ENCODE results near the gene PRPF19. TPM values are rescaled to one million over a fixed set of nuclear protein-coding genes. Genes with fewer than 3 reads are reported as not detected.

Gene PRPF19
- total and polyA plus RNA-seq, 2 donors (not counting 1 experiment from before 2014, with no cell fraction given), result 32.6 to 37.7 TPM

DNA sequence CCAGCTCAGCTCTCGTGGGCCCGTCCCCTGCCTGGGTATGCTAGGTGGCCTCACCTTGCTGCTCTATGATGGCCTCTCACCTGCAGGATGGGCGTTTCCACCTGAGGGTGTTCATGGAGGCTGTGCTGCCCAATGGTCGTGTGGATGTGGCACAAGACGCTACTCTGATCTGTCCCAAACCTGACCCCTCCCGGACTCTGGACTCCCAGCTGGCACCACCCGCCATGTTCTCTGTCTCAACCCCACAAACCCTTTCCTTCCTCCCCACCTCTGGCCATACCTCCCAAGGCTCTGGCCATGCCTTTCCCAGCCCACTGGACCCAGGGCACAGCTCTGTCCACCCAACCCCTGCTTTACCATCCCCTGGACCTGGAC is 36.9 kb downstream of the PRPF19 start:
- no peak overlapping the region for H3K4me3 ChIP-seq (replicated peaks in 1 of 4; ENCODE audit: control extremely low read depth in 1 of 4, insufficient read depth in 1 of 4, low read depth in 3 of 4, low read length in 4 of 4)
- no peaks in the 10 kb centered on the region for H3K36me3 ChIP-seq (ENCODE audit: control insufficient read depth, insufficient read depth, low read length)
- H3K27me3 ChIP-seq (ENCODE audit: control insufficient read depth, insufficient read depth, low read length), result no peaks in the 10 kb centered on the region
- H3K4me2 ChIP-seq (ENCODE audit: extremely low read depth, insufficient read depth, low read length), result no peak overlapping the region
- peaks cover 23% of the 10 kb centered on the region for H3K4me1 ChIP-seq (ENCODE audit: control insufficient read depth, extremely low read depth, insufficient read depth, low read length)
- H3K79me2 ChIP-seq (ENCODE audit: control insufficient read depth, insufficient read depth, low read length), result no peaks in the 10 kb centered on the region
- no peaks in the 10 kb centered on the region for H4K20me1 ChIP-seq (ENCODE audit: control insufficient read depth, extremely low read depth, insufficient read depth, low read length)
- no peaks in the 10 kb centered on the region for H3K9me3 ChIP-seq (ENCODE audit: control insufficient read depth, insufficient read depth, low read depth, low read length)
- no peak overlapping the region for H3K27ac ChIP-seq (ENCODE audit: insufficient read depth, low read length)
- no peak overlapping the region for H3K9ac ChIP-seq (ENCODE audit: insufficient read depth, low read length)
- no peak overlapping the region for H2AFZ ChIP-seq (ENCODE audit: low read length)
- TF ChIP-seq, protein P1, sequence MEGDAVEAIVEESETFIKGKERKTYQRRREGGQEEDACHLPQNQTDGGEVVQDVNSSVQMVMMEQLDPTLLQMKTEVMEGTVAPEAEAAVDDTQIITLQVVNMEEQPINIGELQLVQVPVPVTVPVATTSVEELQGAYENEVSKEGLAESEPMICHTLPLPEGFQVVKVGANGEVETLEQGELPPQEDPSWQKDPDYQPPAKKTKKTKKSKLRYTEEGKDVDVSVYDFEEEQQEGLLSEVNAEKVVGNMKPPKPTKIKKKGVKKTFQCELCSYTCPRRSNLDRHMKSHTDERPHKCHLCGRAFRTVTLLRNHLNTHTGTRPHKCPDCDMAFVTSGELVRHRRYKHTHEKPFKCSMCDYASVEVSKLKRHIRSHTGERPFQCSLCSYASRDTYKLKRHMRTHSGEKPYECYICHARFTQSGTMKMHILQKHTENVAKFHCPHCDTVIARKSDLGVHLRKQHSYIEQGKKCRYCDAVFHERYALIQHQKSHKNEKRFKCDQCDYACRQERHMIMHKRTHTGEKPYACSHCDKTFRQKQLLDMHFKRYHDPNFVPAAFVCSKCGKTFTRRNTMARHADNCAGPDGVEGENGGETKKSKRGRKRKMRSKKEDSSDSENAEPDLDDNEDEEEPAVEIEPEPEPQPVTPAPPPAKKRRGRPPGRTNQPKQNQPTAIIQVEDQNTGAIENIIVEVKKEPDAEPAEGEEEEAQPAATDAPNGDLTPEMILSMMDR (conservative IDR thresholded peaks at IDR 0.05 in 1 of 2, IDR thresholded peaks at IDR 0.05 in 1 of 2; ENCODE audit: low read depth in 1 of 2, low read length in 2 of 2), result no peak
- no peak for TF ChIP-seq EZH2 (IDR thresholded peaks at IDR 0.05; ENCODE audit: low read length, missing control alignments)
- no peak for DNase-seq (ENCODE audit: low read depth in 2 of 2)

DNA sequence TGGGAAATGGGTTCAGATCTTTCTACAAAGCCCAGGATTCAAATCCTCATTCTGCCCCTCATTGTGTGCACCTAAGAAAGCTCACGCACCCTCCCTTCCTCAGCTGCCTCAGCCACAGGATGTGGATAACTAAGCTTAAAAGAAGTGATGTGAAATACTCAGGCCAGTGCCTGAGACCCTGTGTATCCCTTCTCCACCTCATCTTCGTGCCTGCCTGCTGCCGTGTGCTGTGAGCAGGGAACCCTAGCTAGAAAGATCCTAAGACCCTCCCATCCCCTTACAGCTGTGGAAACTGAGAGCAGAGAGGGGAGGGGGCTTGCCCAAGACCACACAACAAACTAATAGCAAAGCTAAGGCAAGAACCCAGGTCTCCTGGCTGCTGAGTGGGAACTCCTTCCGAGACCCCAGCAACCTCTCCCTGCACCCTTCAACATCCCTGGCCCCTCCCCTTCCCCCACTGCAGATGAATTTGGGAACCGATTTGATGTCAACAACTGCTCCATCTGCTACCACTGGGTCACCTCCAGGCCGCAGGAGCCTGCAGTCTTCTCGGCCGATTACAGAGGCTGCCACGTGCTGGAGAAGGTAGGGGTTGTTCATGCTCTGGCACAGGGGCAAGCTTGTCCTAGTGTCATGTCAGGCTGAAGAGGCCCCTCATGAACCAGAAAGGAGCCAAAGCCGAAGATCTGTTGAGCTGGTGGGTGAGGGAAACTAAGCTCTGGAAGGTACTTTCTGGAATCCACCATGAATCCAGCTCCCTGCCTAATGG is 37.5 kb downstream of the PRPF19 start:
- no peaks in the 10 kb centered on the region for H4K20me1 ChIP-seq (ENCODE audit: control insufficient read depth, extremely low read depth, insufficient read depth, low read length)
- DNase-seq (ENCODE audit: low read depth in 2 of 2), result no peak
- H3K4me2 ChIP-seq (ENCODE audit: extremely low read depth, insufficient read depth, low read length), result no peak overlapping the region
- no peaks in the 10 kb centered on the region for H3K27me3 ChIP-seq (ENCODE audit: control insufficient read depth, insufficient read depth, low read length)
- H3K36me3 ChIP-seq (ENCODE audit: control insufficient read depth, insufficient read depth, low read length), result no peaks in the 10 kb centered on the region
- H3K27ac ChIP-seq (ENCODE audit: insufficient read depth, low read length), result no peak overlapping the region
- TF ChIP-seq, protein P1 (conservative IDR thresholded peaks at IDR 0.05 in 1 of 2, IDR thresholded peaks at IDR 0.05 in 1 of 2; ENCODE audit: low read depth in 1 of 2, low read length in 2 of 2), result no peak
- TF ChIP-seq EZH2 (IDR thresholded peaks at IDR 0.05; ENCODE audit: low read length, missing control alignments), result no peak
- no peak overlapping the region for H3K9ac ChIP-seq (ENCODE audit: insufficient read depth, low read length)
- peaks cover 23% of the 10 kb centered on the region for H3K4me1 ChIP-seq (ENCODE audit: control insufficient read depth, extremely low read depth, insufficient read depth, low read length)
- no peaks in the 10 kb centered on the region for H3K79me2 ChIP-seq (ENCODE audit: control insufficient read depth, insufficient read depth, low read length)
- H2AFZ ChIP-seq (ENCODE audit: low read length), result no peak overlapping the region
- H3K9me3 ChIP-seq (ENCODE audit: control insufficient read depth, insufficient read depth, low read depth, low read length), result no peaks in the 10 kb centered on the region
- H3K4me3 ChIP-seq (replicated peaks in 1 of 4; ENCODE audit: control extremely low read depth in 1 of 4, insufficient read depth in 1 of 4, low read depth in 3 of 4, low read length in 4 of 4), result no peak overlapping the region

DNA sequence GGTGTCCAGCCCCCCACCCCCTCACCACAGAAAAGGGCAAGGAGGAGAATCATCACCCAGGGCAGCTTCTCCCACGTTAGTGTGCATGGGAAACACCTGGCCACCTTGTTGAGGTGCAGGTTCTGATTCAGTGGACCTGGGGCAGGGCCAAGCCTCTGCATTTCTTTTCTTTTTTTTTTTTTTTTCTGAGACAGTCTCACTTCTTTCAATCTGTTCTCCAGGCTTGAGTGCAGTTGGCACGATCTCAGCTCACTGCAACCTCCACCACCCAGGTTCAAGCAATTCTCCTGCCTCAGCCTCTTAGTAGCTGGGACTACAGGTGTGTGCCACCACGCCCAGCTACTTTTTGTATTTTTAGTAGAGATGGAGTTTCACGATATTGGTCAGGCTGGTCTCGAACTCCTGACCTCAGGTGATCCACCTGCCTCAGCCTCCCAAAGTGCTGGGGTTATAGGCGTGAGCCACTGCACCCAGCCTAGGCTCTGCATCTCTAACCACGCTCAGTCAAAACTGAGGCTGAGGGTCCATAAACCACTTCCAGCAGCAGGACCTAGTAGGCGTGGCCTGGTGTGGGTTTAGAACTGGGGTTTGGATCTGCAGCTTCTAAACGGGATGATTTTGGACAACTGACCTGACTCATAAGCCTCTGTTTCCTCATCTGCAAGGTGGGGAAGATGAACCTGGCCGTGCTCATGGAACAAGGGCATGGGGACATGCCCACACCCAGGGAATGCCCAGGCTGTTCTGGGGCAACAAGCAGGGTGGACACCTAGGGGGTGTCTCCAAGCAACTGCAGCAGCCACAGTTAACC is 38.3 kb downstream of the PRPF19 start:
- DNase-seq (ENCODE audit: low read depth in 2 of 2), result no peak
- Histone ChIP-seq H3K9ac (ENCODE audit: insufficient read depth, low read length) (no peak overlapping the region), H3K4me3 (replicated peaks in 1 of 4; ENCODE audit: control extremely low read depth in 1 of 4, insufficient read depth in 1 of 4, low read depth in 3 of 4, low read length in 4 of 4) (no peak overlapping the region), H4K20me1 (ENCODE audit: control insufficient read depth, extremely low read depth, insufficient read depth, low read length) (no peaks in the 10 kb centered on the region), H3K79me2 (ENCODE audit: control insufficient read depth, insufficient read depth, low read length) (no peaks in the 10 kb centered on the region), H3K36me3 (ENCODE audit: control insufficient read depth, insufficient read depth, low read length) (no peaks in the 10 kb centered on the region), H2AFZ (ENCODE audit: low read length) (no peak overlapping the region), H3K27ac (ENCODE audit: insufficient read depth, low read length) (no peak overlapping the region), H3K4me2 (ENCODE audit: extremely low read depth, insufficient read depth, low read length) (no peak overlapping the region), H3K27me3 (ENCODE audit: control insufficient read depth, insufficient read depth, low read length) (no peaks in the 10 kb centered on the region), H3K4me1 (ENCODE audit: control insufficient read depth, extremely low read depth, insufficient read depth, low read length) (peaks cover 19% of the 10 kb centered on the region), H3K9me3 (ENCODE audit: control insufficient read depth, insufficient read depth, low read depth, low read length) (no peaks in the 10 kb centered on the region)
- TF ChIP-seq, protein P1 (conservative IDR thresholded peaks at IDR 0.05 in 1 of 2, IDR thresholded peaks at IDR 0.05 in 1 of 2; ENCODE audit: low read depth in 1 of 2, low read length in 2 of 2), result no peak
- no peak for TF ChIP-seq EZH2 (IDR thresholded peaks at IDR 0.05; ENCODE audit: low read length, missing control alignments)

All from fibroblast of lung (primary cell).